C4-2B (cell line): ENCODE data around the gene PCYT1A.

Experiments
- ZFX ChIP-seq: fragments of 450-650 bp; IDR thresholded peaks from 2 replicates; pipeline ENCODE4 v1.6.1; 2017
- TF ChIP-seq, protein P1 (sequence below): fragments of 450-650 bp; conservative IDR thresholded peaks from 2 replicates; pipeline ENCODE4 v1.5.1; 2017; ENCODE audit warnings: mild to moderate bottlenecking

- TF ChIP-seq, protein P1, sequence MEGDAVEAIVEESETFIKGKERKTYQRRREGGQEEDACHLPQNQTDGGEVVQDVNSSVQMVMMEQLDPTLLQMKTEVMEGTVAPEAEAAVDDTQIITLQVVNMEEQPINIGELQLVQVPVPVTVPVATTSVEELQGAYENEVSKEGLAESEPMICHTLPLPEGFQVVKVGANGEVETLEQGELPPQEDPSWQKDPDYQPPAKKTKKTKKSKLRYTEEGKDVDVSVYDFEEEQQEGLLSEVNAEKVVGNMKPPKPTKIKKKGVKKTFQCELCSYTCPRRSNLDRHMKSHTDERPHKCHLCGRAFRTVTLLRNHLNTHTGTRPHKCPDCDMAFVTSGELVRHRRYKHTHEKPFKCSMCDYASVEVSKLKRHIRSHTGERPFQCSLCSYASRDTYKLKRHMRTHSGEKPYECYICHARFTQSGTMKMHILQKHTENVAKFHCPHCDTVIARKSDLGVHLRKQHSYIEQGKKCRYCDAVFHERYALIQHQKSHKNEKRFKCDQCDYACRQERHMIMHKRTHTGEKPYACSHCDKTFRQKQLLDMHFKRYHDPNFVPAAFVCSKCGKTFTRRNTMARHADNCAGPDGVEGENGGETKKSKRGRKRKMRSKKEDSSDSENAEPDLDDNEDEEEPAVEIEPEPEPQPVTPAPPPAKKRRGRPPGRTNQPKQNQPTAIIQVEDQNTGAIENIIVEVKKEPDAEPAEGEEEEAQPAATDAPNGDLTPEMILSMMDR: no peak
- no peak for TF ChIP-seq ZFX
Observed at GRCh38 chr3:196193736-196194541, 93.6 kb downstream of the PCYT1A start.
